Colon (tissue), 2 donors: ENCODE results near the gene TULP3.

Experiments
- FAIRE-seq: peaks from 2 replicates; lab custom pipeline; 2012; peaks lifted over from hg19 to GRCh38; lab: Jason Lieb, UNC
- donor health status: control.
- donor health status: control.

Gene TULP3

GRCh38 chr12:2970744-2971143, 80.1 kb downstream of the TULP3 start:
- no peak for FAIRE-seq

DNA sequence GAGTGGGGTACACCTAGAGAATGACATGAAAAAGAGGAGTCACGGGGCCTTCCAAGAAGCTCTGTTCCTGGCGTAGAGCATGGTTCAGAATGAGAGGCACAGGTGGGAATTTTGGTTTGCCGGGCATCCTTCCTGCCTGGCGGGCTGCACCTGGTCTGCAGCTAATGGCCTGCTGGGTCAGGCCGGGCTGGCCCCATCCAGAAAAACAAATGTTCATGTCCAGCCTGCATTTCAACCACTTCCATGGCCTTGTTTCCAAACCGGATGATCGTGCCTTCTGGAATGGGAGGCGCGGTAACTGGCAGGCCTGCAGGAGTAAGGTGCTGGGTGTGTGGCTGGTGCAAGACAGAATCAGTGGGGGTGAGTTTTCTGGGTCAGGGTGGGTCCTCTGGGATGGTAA, 82.9 kb downstream of the TULP3 start:
- no peak for FAIRE-seq

- no peak for FAIRE-seq
Measured at GRCh38 chr12:2974560-2974971, 83.9 kb downstream of the TULP3 start.

GRCh38 chr12:2976581-2976996, 85.9 kb downstream of the TULP3 start:
- FAIRE-seq, result no peak

DNA sequence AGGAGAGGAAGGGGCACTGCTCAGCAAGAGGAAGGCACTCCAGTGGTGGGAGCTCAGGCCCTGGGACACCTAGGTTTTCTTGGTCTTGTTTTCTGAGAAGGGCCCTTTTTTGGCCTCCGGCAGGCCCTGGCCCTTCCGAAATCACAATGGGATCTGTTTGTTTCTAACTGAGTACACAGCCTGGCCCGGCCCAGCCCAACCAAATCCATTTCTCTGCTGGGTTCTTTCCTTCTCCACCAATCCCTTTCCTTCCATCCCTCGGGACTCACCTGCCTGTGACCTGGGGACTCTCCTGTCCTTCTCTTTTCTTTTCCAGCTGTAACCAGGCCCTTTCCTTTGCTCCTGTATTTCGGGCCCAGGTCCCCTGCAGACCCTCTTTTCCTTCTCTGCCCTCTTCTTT, 87.1 kb downstream of the TULP3 start:
- no peak for FAIRE-seq

- FAIRE-seq, result no peak
Measured at GRCh38 chr12:2979806-2980205, 89.1 kb downstream of the TULP3 start.

GRCh38 chr12:2980630-2981029, 89.9 kb downstream of the TULP3 start:
- FAIRE-seq, result no peak

- no peak for FAIRE-seq
Measured at GRCh38 chr12:2982361-2982760, 91.7 kb downstream of the TULP3 start.

GRCh38 chr12:2984249-2984648, 93.6 kb downstream of the TULP3 start:
- no peak for FAIRE-seq

DNA sequence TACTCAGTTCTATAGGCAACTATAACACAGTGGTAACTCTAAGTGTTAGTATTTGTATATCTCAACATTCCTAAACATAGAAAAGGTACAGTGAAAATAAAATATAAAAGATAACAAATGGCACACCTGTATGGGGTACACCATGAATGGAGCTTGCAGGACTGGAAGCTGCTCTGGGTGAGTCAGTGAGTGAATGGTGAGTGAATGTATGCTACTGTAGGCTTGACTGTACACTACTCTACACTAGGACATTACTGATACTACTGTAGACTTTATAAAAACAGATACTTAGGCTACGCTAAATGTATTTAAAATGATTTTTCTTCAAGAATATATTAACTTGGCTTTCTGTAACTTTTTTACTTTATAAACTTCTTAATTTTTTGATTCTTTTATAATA, 94.0 kb downstream of the TULP3 start:
- FAIRE-seq, result no peak

DNA sequence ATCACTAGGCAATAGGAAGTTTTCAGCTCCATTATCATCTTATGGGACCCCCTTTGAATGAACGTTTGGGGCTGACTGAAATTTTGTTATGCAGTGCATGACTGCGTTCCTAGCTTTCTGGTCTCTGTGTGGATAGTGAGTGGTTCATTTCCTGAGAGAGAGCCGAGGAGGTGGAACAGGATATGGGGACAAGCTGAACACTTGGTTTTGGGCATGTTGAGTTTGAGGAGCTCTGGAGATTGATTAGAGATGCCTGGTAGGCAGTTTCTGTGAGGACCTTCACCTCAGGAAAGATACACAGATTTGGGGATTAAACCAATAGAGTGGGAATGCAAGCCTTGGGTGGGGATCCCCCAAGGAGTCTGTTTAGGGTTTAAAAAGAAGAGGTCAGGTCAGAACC, 96.2 kb downstream of the TULP3 start:
- FAIRE-seq, result no peak

GRCh38 chr12:2988494-2988893, 97.8 kb downstream of the TULP3 start:
- no peak for FAIRE-seq
